ENCODE measurements around the gene RFESD.

The RFESD gene

DNA sequence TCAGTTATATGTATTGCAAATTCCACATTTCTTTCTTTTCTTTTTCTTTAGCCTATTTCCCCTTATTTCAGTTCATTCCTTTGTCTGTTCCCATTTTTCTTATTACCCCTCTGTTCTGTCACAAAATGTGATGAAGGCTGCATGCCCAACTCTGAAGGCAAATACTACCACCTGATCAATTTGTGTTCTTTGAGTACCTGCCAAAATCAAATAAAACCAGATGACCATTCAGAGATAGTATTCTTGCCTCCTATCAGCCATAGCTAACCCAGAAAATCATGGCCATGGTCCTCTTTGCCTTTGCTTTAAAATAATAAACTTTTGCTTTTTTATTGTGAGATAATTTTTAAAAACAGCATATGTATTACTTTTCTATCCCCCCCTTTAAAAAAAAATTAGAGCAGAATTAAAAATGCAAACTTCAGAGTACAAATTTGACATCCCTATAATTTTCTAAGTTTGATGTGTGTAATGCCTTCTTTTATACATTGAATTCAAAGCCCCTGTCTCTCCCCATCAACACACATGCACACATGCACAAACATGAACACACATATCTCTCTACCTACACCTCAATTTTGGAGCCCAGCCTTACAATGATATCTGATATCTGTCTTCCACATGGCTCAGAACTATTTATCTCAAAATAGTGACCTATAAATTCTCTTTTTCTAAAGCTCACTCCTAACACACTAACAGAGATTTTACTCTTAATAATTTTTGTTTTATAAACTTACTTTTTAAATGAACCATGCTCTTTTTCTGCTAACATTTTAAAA lies 3.5 kb downstream of the RFESD start:
- no peak for DNase-seq (ENCODE audit: extremely low read depth, low read depth)

DNA sequence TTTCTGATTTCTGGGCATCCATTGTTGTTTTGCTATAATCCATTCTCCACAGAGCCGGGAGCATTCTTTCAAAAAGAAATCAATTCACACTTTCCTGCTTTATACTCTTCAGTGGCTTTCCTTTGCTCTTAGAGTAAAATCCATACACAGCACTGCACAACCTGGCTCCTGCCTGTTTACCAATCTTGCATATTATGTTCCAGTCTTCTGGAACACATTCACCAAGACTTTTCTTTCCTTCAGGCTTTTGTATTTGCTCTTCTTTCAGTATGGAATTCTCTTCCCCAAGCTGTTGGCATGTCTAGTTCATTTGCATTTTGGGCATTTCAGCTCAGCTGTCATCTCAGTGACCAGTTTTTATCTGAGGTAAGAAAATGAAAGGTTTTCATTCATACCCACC lies 6.3 kb downstream of the RFESD start:
- TF ChIP-seq, protein P1, sequence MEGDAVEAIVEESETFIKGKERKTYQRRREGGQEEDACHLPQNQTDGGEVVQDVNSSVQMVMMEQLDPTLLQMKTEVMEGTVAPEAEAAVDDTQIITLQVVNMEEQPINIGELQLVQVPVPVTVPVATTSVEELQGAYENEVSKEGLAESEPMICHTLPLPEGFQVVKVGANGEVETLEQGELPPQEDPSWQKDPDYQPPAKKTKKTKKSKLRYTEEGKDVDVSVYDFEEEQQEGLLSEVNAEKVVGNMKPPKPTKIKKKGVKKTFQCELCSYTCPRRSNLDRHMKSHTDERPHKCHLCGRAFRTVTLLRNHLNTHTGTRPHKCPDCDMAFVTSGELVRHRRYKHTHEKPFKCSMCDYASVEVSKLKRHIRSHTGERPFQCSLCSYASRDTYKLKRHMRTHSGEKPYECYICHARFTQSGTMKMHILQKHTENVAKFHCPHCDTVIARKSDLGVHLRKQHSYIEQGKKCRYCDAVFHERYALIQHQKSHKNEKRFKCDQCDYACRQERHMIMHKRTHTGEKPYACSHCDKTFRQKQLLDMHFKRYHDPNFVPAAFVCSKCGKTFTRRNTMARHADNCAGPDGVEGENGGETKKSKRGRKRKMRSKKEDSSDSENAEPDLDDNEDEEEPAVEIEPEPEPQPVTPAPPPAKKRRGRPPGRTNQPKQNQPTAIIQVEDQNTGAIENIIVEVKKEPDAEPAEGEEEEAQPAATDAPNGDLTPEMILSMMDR (IDR thresholded peaks at IDR 0.05; ENCODE audit: low read depth, low read length): no peak
- DNase-seq (ENCODE audit: extremely low read depth, low read depth): no peak

More for the DNA sequence above, 3.5 kb downstream of the RFESD start:
- TF ChIP-seq, protein P1 (IDR thresholded peaks at IDR 0.05; ENCODE audit: low read depth, low read length): no peak

DNA sequence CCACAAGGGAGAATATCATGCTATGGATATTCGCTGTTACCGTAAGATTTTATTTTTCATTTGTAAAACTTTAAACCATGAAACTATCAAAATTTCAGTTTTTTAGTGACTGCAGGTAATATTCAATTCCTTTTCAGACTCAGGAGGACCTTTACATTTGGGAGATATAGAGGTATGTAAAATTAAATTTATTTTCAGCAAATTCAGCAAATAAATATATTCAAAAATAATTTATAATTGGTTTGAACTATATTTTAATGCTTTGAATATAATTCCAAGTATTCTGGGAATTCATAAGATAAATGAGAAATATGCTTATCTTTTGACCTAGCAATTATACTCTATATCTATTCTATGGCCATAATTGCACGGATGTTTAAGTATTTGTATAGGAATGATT lies 7.6 kb downstream of the RFESD start:
- no peak for DNase-seq (ENCODE audit: extremely low read depth, low read depth)
- TF ChIP-seq, protein P1 (IDR thresholded peaks at IDR 0.05; ENCODE audit: low read depth, low read length): no peak

DNA sequence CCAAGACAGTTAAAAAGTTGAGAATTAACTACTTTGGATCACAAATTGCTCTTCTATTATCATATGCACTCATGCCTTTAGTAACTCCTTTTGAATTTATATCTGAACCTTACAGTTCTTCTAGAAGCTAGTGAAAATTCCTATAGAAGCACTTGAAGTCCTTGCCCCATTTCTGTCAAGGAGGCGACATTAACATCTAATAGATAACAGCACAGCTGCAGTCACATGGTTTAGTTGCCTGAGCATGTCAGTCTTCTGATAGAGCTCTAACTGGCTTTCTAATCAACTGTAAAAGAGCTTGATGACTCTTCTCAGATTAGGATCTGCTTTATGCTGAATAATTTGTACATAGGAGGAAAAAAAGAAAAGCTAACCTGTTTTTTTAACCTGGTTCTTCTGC lies 9.0 kb downstream of the RFESD start:
- TF ChIP-seq, protein P1 (IDR thresholded peaks at IDR 0.05; ENCODE audit: low read depth, low read length): no peak
- no peak for DNase-seq (ENCODE audit: extremely low read depth, low read depth)

DNA sequence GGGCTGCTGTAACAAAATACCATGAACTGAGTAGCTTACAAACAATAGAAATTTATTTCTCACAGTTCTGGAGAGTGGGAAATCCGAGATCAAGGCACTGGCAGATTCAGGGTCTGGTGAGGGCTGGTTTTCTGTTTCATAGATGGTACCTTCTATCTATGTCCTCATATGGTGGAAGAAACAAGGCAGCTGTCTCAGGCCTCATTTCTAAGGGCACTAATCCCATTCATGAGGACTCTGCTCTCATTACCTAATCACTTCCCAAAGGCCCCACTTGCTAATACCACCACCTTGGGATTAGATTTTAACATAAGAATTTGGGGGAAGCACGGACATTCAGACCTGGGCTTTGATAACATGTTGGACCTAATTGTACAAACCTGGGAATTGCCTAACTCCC lies 13.5 kb downstream of the RFESD start:
- no peak for DNase-seq (ENCODE audit: extremely low read depth, low read depth)
- TF ChIP-seq, protein P1 (IDR thresholded peaks at IDR 0.05; ENCODE audit: low read depth, low read length): no peak

DNA sequence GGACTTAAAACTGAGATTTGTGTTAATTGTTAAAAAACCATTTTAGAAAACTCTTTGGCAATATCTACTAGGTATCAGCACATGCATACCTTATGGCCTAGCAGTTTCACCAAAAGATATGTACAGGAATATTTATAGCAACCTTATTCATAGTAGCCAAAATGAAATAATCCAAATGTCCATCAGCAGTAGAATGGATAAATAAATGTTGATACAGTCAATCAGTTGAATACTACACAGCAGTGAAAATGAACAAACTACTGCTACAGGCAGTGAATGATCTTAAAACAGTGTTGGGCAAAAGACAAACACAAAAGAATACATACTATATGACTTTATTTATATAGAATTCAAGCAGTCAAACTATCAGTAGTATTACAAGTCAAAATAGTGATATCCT lies 16.4 kb downstream of the RFESD start:
- TF ChIP-seq, protein P1 (IDR thresholded peaks at IDR 0.05; ENCODE audit: low read depth, low read length): no peak
- DNase-seq (ENCODE audit: extremely low read depth, low read depth): no peak

DNA sequence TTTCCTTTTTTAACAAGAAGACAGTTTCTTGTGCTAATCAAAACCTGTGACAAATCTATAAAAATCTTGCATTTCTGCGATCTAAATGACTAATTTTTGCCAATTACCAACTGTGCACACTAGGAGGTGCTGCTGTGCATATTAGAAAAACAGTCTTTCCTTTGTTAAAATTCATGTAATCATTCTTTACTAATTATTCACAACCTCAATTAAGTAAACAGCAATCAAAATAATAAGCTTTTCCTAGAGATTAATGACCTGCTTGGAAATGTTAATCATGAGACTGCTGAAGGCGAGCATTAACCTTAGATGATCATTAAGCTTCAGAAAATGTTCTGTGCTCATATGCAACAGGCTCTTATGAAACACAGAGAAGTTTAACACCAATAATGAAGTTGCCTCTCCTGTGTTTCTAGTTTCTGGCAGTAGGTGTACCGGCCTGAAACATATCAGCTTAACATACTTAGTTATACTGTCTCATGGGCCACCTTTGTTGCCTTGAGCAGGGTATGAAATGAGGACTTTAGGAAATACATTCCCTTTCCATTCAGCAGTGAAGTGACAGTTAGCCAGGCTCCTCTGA lies 17.7 kb downstream of the RFESD start:
- TF ChIP-seq, protein P1 (IDR thresholded peaks at IDR 0.05; ENCODE audit: low read depth, low read length): peak; percentile 76
- no peak for DNase-seq (ENCODE audit: extremely low read depth, low read depth)
